Measurements from ENCODE around the gene TCIRG1.

GRCh38 chr11:68083517-68083916, 44.7 kb downstream of the TCIRG1 start:
- TF ChIP-seq CTCF (IDR thresholded peaks at IDR 0.05 in 4 of 5, conservative IDR thresholded peaks at IDR 0.05 in 1 of 5), result no peak
- TF ChIP-seq POLR2A (IDR thresholded peaks at IDR 0.05), result no peak
